ENCODE measurements around the gene GPR119.
"Not testable (repeated sequence)": the region's sequence is repeated elsewhere in the genome, so short reads cannot be mapped to it uniquely, and the experiment has no call there.

Gene GPR119

DNA sequence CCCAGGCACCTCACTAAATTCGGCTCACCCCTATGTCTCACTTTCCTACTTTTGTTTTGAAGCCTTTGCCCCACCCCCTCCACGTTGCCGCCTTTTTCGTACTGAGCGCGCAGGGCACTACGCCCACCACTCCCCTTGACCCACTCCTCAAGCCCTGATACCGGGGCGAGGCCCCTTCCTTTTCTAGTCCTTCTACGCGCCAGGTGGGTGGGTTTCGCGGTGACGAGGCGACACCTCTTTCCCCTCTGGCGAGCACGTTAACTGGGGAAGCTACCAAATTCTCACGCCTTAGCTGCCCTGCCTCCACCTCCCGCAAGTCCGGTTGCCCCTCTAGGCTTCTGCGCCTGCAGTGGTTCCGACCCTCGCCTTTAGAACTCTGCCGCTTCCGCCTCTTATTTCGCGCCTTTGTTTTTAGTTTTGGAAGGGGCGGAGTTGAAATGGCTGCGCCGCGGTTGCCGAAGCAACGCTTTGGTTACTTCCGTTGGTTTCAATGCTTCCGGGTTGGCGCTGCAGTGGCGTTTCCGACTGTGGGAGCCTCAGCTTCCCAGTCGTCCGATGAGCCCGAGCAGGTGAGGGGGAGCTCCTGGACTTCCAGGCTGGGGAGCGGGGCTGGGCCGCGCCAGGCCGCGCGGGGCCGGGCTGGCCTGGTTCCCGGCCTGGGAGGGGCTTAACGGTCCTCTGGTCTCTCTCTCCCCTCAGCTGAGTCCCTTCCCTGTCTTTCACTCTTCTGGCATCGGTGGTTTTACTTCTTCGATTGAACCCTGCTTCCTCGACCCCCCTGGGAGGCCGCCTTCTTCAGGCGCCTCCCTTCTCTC is 45.9 kb downstream of the GPR119 start, which contains the start of gene SLC25A14:
Gene SLC25A14 (plus strand): TSS at position 512 of the 815 bp plus-strand sequence. CDS start 360 bp downstream, outside the sequence.
- peak; percentile 80 for DNase-seq (ENCODE audit: low spot score)

DNA sequence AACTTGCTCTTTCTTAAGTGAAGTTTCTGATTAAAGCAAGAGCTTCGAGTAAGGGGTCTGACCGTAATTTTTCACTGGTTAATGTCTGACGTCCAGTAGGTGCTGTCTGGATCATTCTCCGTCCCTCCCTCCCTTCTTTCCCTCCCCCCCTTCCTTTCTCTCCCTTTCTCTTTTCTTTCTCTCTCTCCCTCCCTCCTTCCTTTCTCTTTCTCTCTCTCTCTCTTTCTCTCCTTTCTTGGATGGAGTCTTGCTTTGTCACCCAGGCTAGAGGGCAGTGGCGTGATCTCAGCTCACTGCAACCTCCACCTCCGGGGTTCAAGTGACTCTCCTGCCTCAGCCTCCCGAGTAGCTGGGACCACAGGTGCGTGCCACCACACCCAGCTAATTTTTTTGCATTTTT is 46.6 kb downstream of the GPR119 start:
- not testable (repeated sequence) for DNase-seq (ENCODE audit: low spot score)

DNA sequence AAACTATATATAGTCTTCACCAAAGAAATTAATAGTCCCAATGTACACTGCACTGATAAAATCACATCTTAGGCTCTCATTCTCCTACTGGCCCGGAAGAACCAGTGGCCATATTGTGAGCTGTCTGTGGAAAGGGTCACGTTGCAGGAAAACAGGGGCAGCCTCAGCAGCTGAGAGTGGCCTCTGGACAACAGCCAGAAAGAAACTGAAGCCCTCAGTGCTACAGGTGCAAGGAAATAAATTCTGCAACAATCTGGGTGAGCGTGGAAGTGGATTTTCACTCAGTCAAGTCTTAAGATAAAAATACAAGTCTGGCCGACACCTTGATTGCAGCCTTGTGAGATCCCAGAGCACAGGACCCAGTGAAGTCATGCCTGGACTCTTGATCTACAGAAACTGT is 48.9 kb downstream of the GPR119 start:
- DNase-seq (ENCODE audit: low spot score): no peak
